GM23338 (cell line): Measurements from ENCODE around the gene RFPL2. TPM values are rescaled to one million over a fixed set of nuclear protein-coding genes. Genes with fewer than 3 reads are reported as not detected.

Source experiments
- ATAC-seq: fragments of 200-7000 bp; cut with Tn5 transposase; 3 replicates; pipeline ENCODE4 v1.9.1; 2020
- DNase-seq: peaks from one replicate; pipeline ENCODE4 v3.0.0-alpha.2; 2015; ENCODE audit warnings: low spot score
- H2AFZ ChIP-seq: fragments of 200-600 bp; sonication (generic); 2 replicates; pipeline ENCODE4 v1.8.0; 2016; ENCODE audit warnings: antibody characterized with exemption, mild to moderate bottlenecking, moderate library complexity
- H3F3A ChIP-seq: fragments of 200-600 bp; sonication (generic); replicated peaks from 2 replicates; pipeline ENCODE4 v1.8.0; 2017; ENCODE audit warnings: antibody characterized with exemption, mixed run types, low read depth
- H3K27ac ChIP-seq: fragments of 200-600 bp; sonication (generic); 2 replicates; pipeline ENCODE4 v1.6.1; 2016; ENCODE audit warnings: low read depth
- H3K27me3 ChIP-seq: fragments of 200-600 bp; sonication (generic); 2 replicates; pipeline ENCODE4 v1.8.0; 2016; ENCODE audit warnings: mild to moderate bottlenecking, mixed run types, moderate library complexity; ENCODE audit not compliant: insufficient read depth
- H3K36me3 ChIP-seq: fragments of 200-600 bp; sonication (generic); 2 replicates; pipeline ENCODE4 v1.8.0; 2016; ENCODE audit warnings: mild to moderate bottlenecking; ENCODE audit not compliant: insufficient read depth
- H3K4me1 ChIP-seq: fragments of 200-600 bp; sonication (generic); 2 replicates; pipeline ENCODE4 v1.8.0; 2016; ENCODE audit warnings: mild to moderate bottlenecking, moderate library complexity; ENCODE audit not compliant: insufficient read depth
- H3K4me2 ChIP-seq: fragments of 200-600 bp; sonication (generic); 2 replicates; pipeline ENCODE4 v1.7.1; 2017; ENCODE audit warnings: mixed run types
- H3K4me3 ChIP-seq: fragments of 200-600 bp; sonication (generic); 2 replicates; pipeline ENCODE4 v1.6.1; 2016; ENCODE audit warnings: mixed run types
- H3K79me2 ChIP-seq: fragments of 200-600 bp; sonication (generic); replicated peaks from 2 replicates; pipeline ENCODE4 v1.8.0; 2017; ENCODE audit warnings: mild to moderate bottlenecking; ENCODE audit not compliant: insufficient read depth
- H3K9me2 ChIP-seq: fragments of 200-600 bp; sonication (generic); 2 replicates; pipeline ENCODE4 v1.8.0; 2017; ENCODE audit not compliant: insufficient read depth
- H4K20me1 ChIP-seq: fragments of 200-600 bp; sonication (generic); replicated peaks from 2 replicates; pipeline ENCODE4 v1.8.0; 2017; ENCODE audit warnings: mild to moderate bottlenecking; ENCODE audit not compliant: insufficient read depth
- H3K27ac Mint-ChIP-seq: 2 replicates; pipeline ENCODE4 v1.8.0; 2020; ENCODE audit warnings: inconsistent platforms, mild to moderate bottlenecking, moderate library complexity, mixed read lengths
- H3K27me3 Mint-ChIP-seq: 3 replicates; pipeline ENCODE4 v1.8.0; 2022; ENCODE audit warnings: low read depth, mild to moderate bottlenecking, moderate library complexity, mixed read lengths, inconsistent platforms; ENCODE audit not compliant: insufficient read depth, poor library complexity
- H3K36me3 Mint-ChIP-seq: 3 replicates; pipeline ENCODE4 v1.8.0; 2021; ENCODE audit warnings: low read depth, mild to moderate bottlenecking, inconsistent platforms, moderate library complexity, mixed read lengths
- H3K4me1 Mint-ChIP-seq: 3 replicates; pipeline ENCODE4 v1.8.0; 2020; ENCODE audit warnings: mild to moderate bottlenecking, inconsistent platforms, mixed read lengths
- H3K4me3 Mint-ChIP-seq: 3 replicates; pipeline ENCODE4 v1.8.0; 2021; ENCODE audit warnings: moderate library complexity, mild to moderate bottlenecking, inconsistent platforms, mixed read lengths
- H3K9me3 Mint-ChIP-seq: 3 replicates; pipeline ENCODE4 v1.8.0; 2020; ENCODE audit warnings: moderate library complexity, mild to moderate bottlenecking, inconsistent platforms, mixed read lengths
- CREB1 ChIP-seq: fragments of 250-450 bp; sonication (Bioruptor Pico); IDR thresholded peaks from 2 replicates; pipeline ENCODE4 v1.5.0; 2020; ENCODE audit warnings: low read depth, mild to moderate bottlenecking, moderate library complexity
- ETS1 ChIP-seq: IDR thresholded peaks from 2 replicates; pipeline ENCODE4 v1.6.1; 2016; ENCODE audit warnings: antibody characterized with exemption
- EZH2 ChIP-seq: fragments of 200-600 bp; sonication (generic); IDR thresholded peaks from one replicate; pipeline ENCODE4 v1.8.0; 2017; ENCODE audit warnings: antibody characterized with exemption, mild to moderate bottlenecking, low read depth; ENCODE audit not compliant: unreplicated experiment
- EZH2phosphoT487 ChIP-seq: fragments of 200-600 bp; sonication (generic); IDR thresholded peaks from one replicate; pipeline ENCODE4 v1.8.1; 2018; ENCODE audit warnings: antibody characterized with exemption; ENCODE audit not compliant: unreplicated experiment
- POLR2AphosphoS5 ChIP-seq: IDR thresholded peaks from 2 replicates; pipeline ENCODE4 v1.6.1; 2016; ENCODE audit warnings: antibody characterized with exemption, low read depth
- STAT1 ChIP-seq: IDR thresholded peaks from one replicate; pipeline ENCODE4 v1.6.1; 2016; ENCODE audit warnings: antibody characterized with exemption; ENCODE audit not compliant: unreplicated experiment
- ZNF462 ChIP-seq: fragments of 250-450 bp; sonication (Bioruptor Pico); IDR thresholded peaks from 2 replicates; pipeline ENCODE4 v1.5.0; 2020; ENCODE audit warnings: mild to moderate bottlenecking, moderate library complexity
- polyA plus RNA-seq: library from polyadenylated mRNA; unstranded; fragments of >200 nt; fragmentation: Nextera tagmentation; extraction: Ambion mirVana; gene quantifications from 2 replicates; pipeline ENCODE4 v1.2.1, GENCODE V29; 2016
- total RNA-seq: library from RNA; depleted of rRNA; stranded (reverse); fragments of >200 nt; shearing (Covaris generic); gene quantifications from 2 replicates; pipeline ENCODE4 v1.2.3, GENCODE V29; 2014

The RFPL2 gene
- total and polyA plus RNA-seq, 2 experiments from 2014 or later: 0.45 TPM; not detected in 1

GRCh38 chr22:32244547-32244946, 39.7 kb upstream of the RFPL2 start:
- Histone ChIP-seq H3F3A (no peaks in the 10 kb centered on the region), H3K27ac (no peak overlapping the region), H3K9me2 (0 out of 2 replicates have a peak, but pooled peaks cover 1% of the 10 kb centered on the region), H2AFZ (no peak overlapping the region), H3K4me1 (no peaks in the 10 kb centered on the region), H4K20me1 (no peaks in the 10 kb centered on the region), H3K27me3 (no peaks in the 10 kb centered on the region; the same call in 1 of the 2 replicates), H3K4me3 (no peak overlapping the region), H3K79me2 (no peaks in the 10 kb centered on the region), H3K36me3 (no peaks in the 10 kb centered on the region), H3K4me2 (no peak overlapping the region)
- no peak for ATAC-seq
- Mint-ChIP-seq H3K27ac (no peak overlapping the region), H3K4me3 (no peak overlapping the region), H3K9me3 (no peaks in the 10 kb centered on the region), H3K4me1 (no peaks in the 10 kb centered on the region), H3K27me3 (peaks cover 2% of the 10 kb centered on the region), H3K36me3 (no peaks in the 10 kb centered on the region)
- TF ChIP-seq ETS1: no peak
- no peak for TF ChIP-seq EZH2phosphoT487
- TF ChIP-seq POLR2AphosphoS5: no peak
- TF ChIP-seq ZNF462 (CRISPR knock-in tag): no peak
- TF ChIP-seq STAT1: no peak
- TF ChIP-seq CREB1 (CRISPR knock-in tag): no peak
- TF ChIP-seq EZH2: no peak
- DNase-seq: no peak
